C4-2B (cell line): ENCODE results near the gene SUSD5.

ENCODE experiments used
- CTCF ChIP-seq: fragments of 450-650 bp; conservative IDR thresholded peaks from 2 replicates; pipeline ENCODE4 v1.5.1; 2017; ENCODE audit warnings: mild to moderate bottlenecking
- ZFX ChIP-seq: fragments of 450-650 bp; IDR thresholded peaks from 2 replicates; pipeline ENCODE4 v1.6.1; 2017

GRCh38 chr3:33115024-33115768 lies 103.4 kb downstream of the SUSD5 start:
- TF ChIP-seq CTCF (no peak), ZFX (no peak)
